Neuronal stem cell (in vitro differentiated cells): Measurements from ENCODE around the gene ZMYM2.

Experiments used
- DNase-seq: peaks from one replicate; pipeline ENCODE4 v3.0.0-alpha.2; 2013; ENCODE audit warnings: low spot score
- H2AFZ ChIP-seq: one replicate; pipeline ENCODE4 v1.6.1; 2013; ENCODE audit warnings: mild to moderate bottlenecking, low read length, inconsistent platforms
- H2AK5ac ChIP-seq: 2 replicates; pipeline ENCODE4 v1.6.1; 2013; ENCODE audit warnings: low read depth, mild to moderate bottlenecking, inconsistent platforms, low read length, moderate library complexity, mixed read lengths
- H2BK120ac ChIP-seq: 2 replicates; pipeline ENCODE4 v1.6.1; 2013; ENCODE audit warnings: low read depth, mild to moderate bottlenecking, inconsistent platforms, low read length, moderate library complexity, mixed read lengths
- H2BK12ac ChIP-seq: one replicate; pipeline ENCODE4 v1.6.1; 2013; ENCODE audit warnings: low read length, inconsistent platforms
- H2BK15ac ChIP-seq: 2 replicates; pipeline ENCODE4 v1.6.1; 2013; ENCODE audit warnings: mild to moderate bottlenecking, low read length, inconsistent platforms, mixed read lengths
- H2BK5ac ChIP-seq: one replicate; pipeline ENCODE4 v1.6.1; 2013; ENCODE audit warnings: inconsistent platforms, mild to moderate bottlenecking, low read length, moderate library complexity
- H3K14ac ChIP-seq: one replicate; pipeline ENCODE4 v1.6.1; 2013; ENCODE audit warnings: low read length, inconsistent platforms
- H3K18ac ChIP-seq: 2 replicates; pipeline ENCODE4 v1.6.1; 2013; ENCODE audit warnings: low read length, inconsistent platforms
- H3K23ac ChIP-seq: 2 replicates; pipeline ENCODE4 v1.6.1; 2013; ENCODE audit warnings: low read depth, mild to moderate bottlenecking, mixed read lengths, low read length, inconsistent platforms; ENCODE audit not compliant: poor library complexity
- H3K27ac ChIP-seq: replicated peaks from 3 replicates; pipeline ENCODE4 v1.5.1; 2013; ENCODE audit warnings: low read length, inconsistent platforms
- H3K27me3 ChIP-seq, 3 experiments: 2 replicates each; pipeline ENCODE4 v1.6.1; 2013; ENCODE audit warnings: low read length in 3 of 3, mild to moderate bottlenecking in 2 of 3, inconsistent platforms in 1 of 3, low read depth in 1 of 3, mixed read lengths in 1 of 3, moderate library complexity in 1 of 3; ENCODE audit not compliant: control insufficient read depth in 3 of 3, insufficient read depth in 3 of 3
- H3K36me3 ChIP-seq, 2 donors: replicated peaks in 1 of 2; 2 replicates each; pipeline ENCODE4 v1.6.1; 2013; ENCODE audit warnings: low read length in 2 of 2; ENCODE audit not compliant: control insufficient read depth in 2 of 2, insufficient read depth in 2 of 2
- H3K4ac ChIP-seq: 2 replicates; pipeline ENCODE4 v1.6.1; 2013; ENCODE audit warnings: inconsistent platforms, mild to moderate bottlenecking, low read length, moderate library complexity
- H3K4me1 ChIP-seq, 2 donors: 1 replicate in 1 of 2; 2 replicates in 1 of 2; pipeline ENCODE4 v1.6.1; 2013; ENCODE audit warnings: low read length in 2 of 2, low read depth in 1 of 2; ENCODE audit not compliant: control insufficient read depth in 2 of 2, insufficient read depth in 1 of 2
- H3K4me2 ChIP-seq: one replicate; pipeline ENCODE4 v1.6.1; 2013; ENCODE audit warnings: mild to moderate bottlenecking, low read length, inconsistent platforms; ENCODE audit not compliant: insufficient read depth, poor library complexity, severe bottlenecking
- H3K4me3 ChIP-seq, 2 donors: 2 replicates each; pipeline ENCODE4 v1.5.1; 2013; ENCODE audit warnings: low read length in 2 of 2, mild to moderate bottlenecking in 2 of 2, inconsistent platforms in 1 of 2, moderate library complexity in 1 of 2
- H3K79me1 ChIP-seq: one replicate; pipeline ENCODE4 v1.6.1; 2013; ENCODE audit warnings: low read depth, mild to moderate bottlenecking, inconsistent platforms, low read length, moderate library complexity
- H3K9ac ChIP-seq: one replicate; pipeline ENCODE4 v1.6.1; 2013; ENCODE audit warnings: mild to moderate bottlenecking, low read depth, low read length, inconsistent platforms; ENCODE audit not compliant: poor library complexity
- H3K9me3 ChIP-seq, 2 donors: replicated peaks in 1 of 2; 2 replicates each; pipeline versions ENCODE3 to v1.6.1; 2013; ENCODE audit warnings: low read length in 2 of 2, mild to moderate bottlenecking in 2 of 2, inconsistent platforms in 1 of 2, low read depth in 1 of 2, mixed read lengths in 1 of 2, moderate library complexity in 1 of 2; ENCODE audit not compliant: control insufficient read depth in 2 of 2, insufficient read depth in 1 of 2
- H4K8ac ChIP-seq: one replicate; pipeline ENCODE4 v1.6.1; 2013; ENCODE audit warnings: low read depth, mild to moderate bottlenecking, inconsistent platforms, low read length, moderate library complexity
- H4K91ac ChIP-seq: one replicate; pipeline ENCODE4 v1.6.1; 2013; ENCODE audit warnings: low read length, low read depth, mild to moderate bottlenecking, inconsistent platforms; ENCODE audit not compliant: poor library complexity
- WGBS, 2 donors: extraction: QIAGEN DNeasy Blood & Tissue Kit; methylation state at CpG; one replicate each; pipeline ENCODE4 v1.1.7; 2013; ENCODE audit warnings: missing lambda C conversion rate in 2 of 2, mixed read lengths in 1 of 2; ENCODE audit not compliant: insufficient read length in 2 of 2, insufficient replicate concordance in 1 of 2; ENCODE audit errors: extremely low coverage in 2 of 2; 5-methylcytosine and 5-hydroxymethylcytosine counted together

The ZMYM2 gene

DNA sequence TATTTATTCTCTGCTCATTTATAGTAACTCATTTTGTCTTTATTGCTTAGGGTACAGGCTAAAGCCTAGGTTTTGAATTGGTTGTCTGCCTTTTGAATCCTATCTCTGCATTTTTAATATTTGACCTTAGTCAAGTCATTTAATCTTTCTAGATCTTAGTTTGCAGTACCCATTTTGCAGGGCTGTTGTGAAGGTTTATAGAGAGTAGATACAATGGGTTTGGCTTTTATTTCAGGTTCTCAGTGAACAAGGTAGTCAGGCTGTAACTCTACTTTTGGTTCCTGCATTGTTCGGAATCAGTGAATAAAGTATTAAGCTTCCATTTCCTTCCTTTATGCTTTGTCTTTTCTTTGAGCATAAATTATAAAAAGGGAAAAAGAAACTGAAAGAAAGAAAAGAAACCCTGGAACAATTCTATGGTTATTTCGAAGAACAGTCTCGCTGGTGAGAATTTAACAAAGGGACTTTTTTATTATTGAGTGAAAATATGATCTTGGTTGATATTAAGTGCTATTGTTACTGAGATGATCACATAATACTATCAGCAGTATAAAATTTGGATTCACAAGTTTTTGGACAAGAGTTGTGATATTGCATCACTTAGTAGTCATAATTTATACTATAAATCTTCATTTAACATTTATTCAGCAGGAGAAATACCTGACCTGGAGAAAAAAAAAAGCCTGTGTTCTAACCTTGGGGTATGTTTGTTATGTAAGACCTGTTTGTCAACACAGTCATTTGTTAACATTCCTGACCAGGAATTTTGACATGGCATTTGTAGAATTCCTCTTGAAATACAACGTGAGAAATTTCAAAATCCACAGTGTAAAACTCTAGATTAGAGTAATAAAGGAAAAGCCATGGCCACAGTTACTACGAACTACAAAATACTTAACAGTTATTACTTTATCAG is 91.3 kb downstream of the ZMYM2 start:
- Histone ChIP-seq H3K23ac (no peak overlapping the region), H2BK15ac (no peak overlapping the region), H4K91ac (no peak overlapping the region), H2AFZ (no peak overlapping the region), H3K4me1 (peaks cover 0 to 14% of the 10 kb centered on the region in 2 donors), H3K27me3 (no peaks in the 10 kb centered on the region), H3K4me3 (no peak overlapping the region), H3K4me2 (no peak overlapping the region), H3K4ac (no peak overlapping the region), H3K27ac (no peak overlapping the region), H3K79me1 (no peaks in the 10 kb centered on the region), H4K8ac (no peak overlapping the region), H2BK120ac (no peak overlapping the region), H2AK5ac (no peak overlapping the region), H3K36me3 (peaks cover 5 to 79% of the 10 kb centered on the region in 2 donors), H3K14ac (no peak overlapping the region), H3K18ac (no peak overlapping the region), H2BK5ac (no peak overlapping the region), H2BK12ac (no peak overlapping the region), H3K9ac (no peak overlapping the region), H3K9me3 (no peaks in the 10 kb centered on the region)
- no peak for DNase-seq
- no CpG with 5 or more reads among the region's 5 CpGs for WGBS, 2 donors

- H2AK5ac ChIP-seq: no peak overlapping the region
- H4K8ac ChIP-seq: no peak overlapping the region
- H3K4me2 ChIP-seq: no peak overlapping the region
- H3K9ac ChIP-seq: no peak overlapping the region
- no peak overlapping the region for H3K14ac ChIP-seq
- H3K9me3 ChIP-seq: no peaks in the 10 kb centered on the region
- no peak overlapping the region for H3K4ac ChIP-seq
- H2BK15ac ChIP-seq: no peak overlapping the region
- H2BK5ac ChIP-seq: no peak overlapping the region
- H3K18ac ChIP-seq: no peak overlapping the region
- no peak overlapping the region for H2AFZ ChIP-seq
- H2BK120ac ChIP-seq: no peak overlapping the region
- peaks cover 0 to 14% of the 10 kb centered on the region in 2 donors for H3K4me1 ChIP-seq
- H3K79me1 ChIP-seq: no peaks in the 10 kb centered on the region
- no CpG with 5 or more reads among the region's 6 CpGs for WGBS, 2 donors
- no peak overlapping the region for H2BK12ac ChIP-seq
- no peak for DNase-seq
- H3K4me3 ChIP-seq: no peak overlapping the region
- H3K27ac ChIP-seq: no peak overlapping the region
- no peaks in the 10 kb centered on the region for H3K27me3 ChIP-seq
- no peak overlapping the region for H3K23ac ChIP-seq
- peaks cover 4 to 80% of the 10 kb centered on the region in 2 donors for H3K36me3 ChIP-seq
- H4K91ac ChIP-seq: no peak overlapping the region
Measured at GRCh38 chr13:20051366-20051765, 92.8 kb downstream of the ZMYM2 start.

DNA sequence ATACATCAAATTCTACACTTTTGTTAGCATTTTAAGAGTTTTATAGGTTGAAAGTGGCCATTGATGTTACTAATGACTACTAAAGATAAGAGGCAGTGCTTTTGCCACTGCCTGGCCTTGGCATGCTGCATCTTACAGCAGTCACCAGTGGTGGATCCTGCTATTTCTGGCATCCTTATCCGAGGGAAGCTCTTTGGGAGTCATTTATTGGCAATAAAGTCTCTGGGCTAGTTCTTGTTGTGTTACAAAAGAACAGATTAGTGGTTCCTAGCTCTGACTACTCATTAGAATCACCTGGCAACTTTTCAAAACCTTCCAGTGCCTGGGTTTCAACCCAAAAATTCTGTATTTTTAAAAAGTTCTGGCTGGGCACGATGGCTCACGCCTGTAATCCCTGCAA is 94.5 kb downstream of the ZMYM2 start:
- Histone ChIP-seq H2AFZ (no peak overlapping the region), H2BK120ac (no peak overlapping the region), H3K23ac (no peak overlapping the region), H2BK15ac (no peak overlapping the region), H3K27ac (no peak overlapping the region), H4K8ac (no peak overlapping the region), H2AK5ac (no peak overlapping the region), H3K4me3 (no peak overlapping the region), H3K4ac (no peak overlapping the region), H3K9me3 (no peaks in the 10 kb centered on the region), H3K9ac (no peak overlapping the region), H3K79me1 (no peaks in the 10 kb centered on the region), H3K4me1 (no peaks in the 10 kb centered on the region), H2BK5ac (no peak overlapping the region), H3K4me2 (no peak overlapping the region), H4K91ac (no peak overlapping the region), H3K14ac (no peak overlapping the region), H3K27me3 (no peaks in the 10 kb centered on the region), H3K36me3 (peaks cover 9 to 88% of the 10 kb centered on the region in 2 donors), H3K18ac (no peak overlapping the region), H2BK12ac (no peak overlapping the region)
- WGBS, 2 donors: no CpG with 5 or more reads among the region's 3 CpGs
- DNase-seq: no peak

GRCh38 chr13:20053891-20054290 is 95.4 kb downstream of the ZMYM2 start:
- Histone ChIP-seq H2BK15ac (no peak overlapping the region), H3K4me2 (no peak overlapping the region), H2AFZ (no peak overlapping the region), H3K79me1 (no peaks in the 10 kb centered on the region), H4K8ac (no peak overlapping the region), H3K23ac (no peak overlapping the region), H3K18ac (no peak overlapping the region), H3K4me1 (no peaks in the 10 kb centered on the region), H3K14ac (no peak overlapping the region), H3K27ac (no peak overlapping the region), H4K91ac (no peak overlapping the region), H3K27me3 (no peaks in the 10 kb centered on the region), H3K4me3 (no peak overlapping the region), H3K9ac (no peak overlapping the region), H3K4ac (no peak overlapping the region), H3K9me3 (no peaks in the 10 kb centered on the region), H2BK5ac (no peak overlapping the region), H2BK12ac (no peak overlapping the region), H3K36me3 (peaks cover 9 to 93% of the 10 kb centered on the region in 2 donors), H2BK120ac (no peak overlapping the region), H2AK5ac (no peak overlapping the region)
- no CpG with 5 or more reads among the region's 2 CpGs for WGBS, 2 donors
- no peak for DNase-seq
